Right atrium auricular region (tissue), 2 donors: Measurements from ENCODE around the gene SLBP. TPM values are rescaled to one million over a fixed set of nuclear protein-coding genes. Genes with fewer than 3 reads are reported as not detected.

Experiments used
- DNase-seq: peaks from one replicate; pipeline ENCODE4 v3.0.0-alpha.2; 2019; ENCODE audit warnings: low spot score
- H3K27ac ChIP-seq, 2 donors: fragments of 200-600 bp; sonication (generic); 1 replicate in 1 of 2; 2 replicates in 1 of 2; pipeline ENCODE4 v1.5.1; 2016 to 2019
- H3K27me3 ChIP-seq, 2 donors: fragments of 200-600 bp; sonication (generic); one replicate each; pipeline versions ENCODE4 v1.5.1 to v1.6.0; 2017 to 2019
- H3K36me3 ChIP-seq: fragments of 200-600 bp; sonication (generic); one replicate; pipeline ENCODE4 v1.5.1; 2016
- H3K4me1 ChIP-seq, 2 donors: fragments of 200-600 bp; sonication (generic); one replicate each; pipeline versions ENCODE4 v1.5.1 to v1.6.0; 2017 to 2019
- H3K4me3 ChIP-seq, 2 donors: fragments of 200-600 bp; sonication (generic); 1 replicate in 1 of 2; 2 replicates in 1 of 2; pipeline ENCODE4 v1.5.1; 2017 to 2019; ENCODE audit warnings: mild to moderate bottlenecking in 1 of 2, moderate library complexity in 1 of 2
- H3K9me3 ChIP-seq, 2 donors: fragments of 200-600 bp; sonication (generic); one replicate each; pipeline ENCODE4 v1.5.1; 2019
- CTCF ChIP-seq, 2 donors: fragments of 200-600 bp; sonication (generic); IDR thresholded peaks; one replicate each; pipeline ENCODE4 v1.5.1; 2019; ENCODE audit warnings: antibody characterized with exemption in 2 of 2
- total RNA-seq, 2 donors: library from RNA; depleted of rRNA; stranded (reverse); fragments of >200 nt; gene quantifications; one replicate each; pipeline ENCODE4 v1.1.0, GENCODE V29; 2016

Gene SLBP
- total RNA-seq, 2 donors from 2014 or later, result 15.6 to 20.1 TPM

- H3K27ac ChIP-seq, result no peak overlapping the region
- no peak for TF ChIP-seq CTCF (IDR thresholded peaks at IDR 0.05)
- no peaks in the 10 kb centered on the region for H3K27me3 ChIP-seq
- H3K4me3 ChIP-seq, result no peak overlapping the region
- no peaks in the 10 kb centered on the region for H3K36me3 ChIP-seq
- no peaks in the 10 kb centered on the region for H3K4me1 ChIP-seq
- no peak for DNase-seq
- H3K9me3 ChIP-seq, result no peaks in the 10 kb centered on the region
Observed at GRCh38 chr4:1658146-1658545, 54.0 kb downstream of the SLBP start.

GRCh38 chr4:1656986-1657385, 55.1 kb downstream of the SLBP start:
- no peaks in the 10 kb centered on the region for H3K36me3 ChIP-seq
- H3K4me1 ChIP-seq, result no peaks in the 10 kb centered on the region
- H3K9me3 ChIP-seq, result no peaks in the 10 kb centered on the region
- H3K27me3 ChIP-seq, result no peaks in the 10 kb centered on the region
- no peak overlapping the region for H3K4me3 ChIP-seq
- no peak for TF ChIP-seq CTCF (IDR thresholded peaks at IDR 0.05)
- DNase-seq, result no peak
- no peak overlapping the region for H3K27ac ChIP-seq

GRCh38 chr4:1656132-1656531, 56.0 kb downstream of the SLBP start:
- TF ChIP-seq CTCF (IDR thresholded peaks at IDR 0.05), result no peak
- DNase-seq, result no peak

GRCh38 chr4:1655676-1656075, 56.4 kb downstream of the SLBP start:
- Histone ChIP-seq H3K4me1 (no peaks in the 10 kb centered on the region), H3K9me3 (no peaks in the 10 kb centered on the region), H3K4me3 (no peak overlapping the region), H3K27me3 (no peaks in the 10 kb centered on the region), H3K36me3 (no peaks in the 10 kb centered on the region), H3K27ac (no peak overlapping the region)
- no peak for TF ChIP-seq CTCF (IDR thresholded peaks at IDR 0.05)
- no peak for DNase-seq

More at GRCh38 chr4:1656132-1656531, 56.0 kb downstream of the SLBP start:
- Histone ChIP-seq H3K27me3 (no peaks in the 10 kb centered on the region), H3K4me1 (no peaks in the 10 kb centered on the region), H3K27ac (no peak overlapping the region), H3K36me3 (no peaks in the 10 kb centered on the region), H3K9me3 (no peaks in the 10 kb centered on the region), H3K4me3 (no peak overlapping the region)

GRCh38 chr4:1655081-1655480, 57.0 kb downstream of the SLBP start:
- Histone ChIP-seq H3K9me3 (no peaks in the 10 kb centered on the region), H3K36me3 (no peaks in the 10 kb centered on the region), H3K4me1 (no peaks in the 10 kb centered on the region), H3K27me3 (no peaks in the 10 kb centered on the region), H3K27ac (no peak overlapping the region), H3K4me3 (no peak overlapping the region)
- no peak for TF ChIP-seq CTCF (IDR thresholded peaks at IDR 0.05)
- DNase-seq, result no peak

- Histone ChIP-seq H3K4me3 (no peak overlapping the region), H3K27me3 (no peaks in the 10 kb centered on the region), H3K36me3 (no peaks in the 10 kb centered on the region), H3K9me3 (no peaks in the 10 kb centered on the region), H3K27ac (no peak overlapping the region), H3K4me1 (no peaks in the 10 kb centered on the region)
- no peak for DNase-seq
- TF ChIP-seq CTCF (IDR thresholded peaks at IDR 0.05), result no peak
Observed at GRCh38 chr4:1654216-1654955, 57.7 kb downstream of the SLBP start.
